ENCODE results near the gene MAPT.

MAPT gene

GRCh38 chr17:46003907-46004748 is 109.8 kb downstream of the MAPT start:
- TF ChIP-seq TAF1 (IDR thresholded peaks at IDR 0.05; ENCODE audit: low read depth), result no peak
- TF ChIP-seq NFIC (IDR thresholded peaks at IDR 0.05), result peak; percentile 64

- TF ChIP-seq YY1 (IDR thresholded peaks at IDR 0.05; ENCODE audit: low read depth) (no peak), MAX (IDR thresholded peaks at IDR 0.05) (no peak), EGR1 (IDR thresholded peaks at IDR 0.05) (no peak), REST (IDR thresholded peaks at IDR 0.05; ENCODE audit: low read depth) (no peak), CREB1 (IDR thresholded peaks at IDR 0.05; ENCODE audit: low read depth) (no peak), NFIC (IDR thresholded peaks at IDR 0.05) (no peak), CEBPB (IDR thresholded peaks at IDR 0.05) (no peak), ZBTB7A (IDR thresholded peaks at IDR 0.05; ENCODE audit: low read depth) (no peak), USF1 (IDR thresholded peaks at IDR 0.05) (no peak), FOXM1 (IDR thresholded peaks at IDR 0.05; ENCODE audit: borderline replicate concordance, low read depth) (no peak), TCF12 (IDR thresholded peaks at IDR 0.05; ENCODE audit: low read depth) (no peak), TEAD4 (IDR thresholded peaks at IDR 0.05) (no peak), RAD21 (IDR thresholded peaks at IDR 0.05; ENCODE audit: low read depth) (no peak), EP300 (IDR thresholded peaks at IDR 0.05; ENCODE audit: borderline replicate concordance) (no peak), TAF1 (IDR thresholded peaks at IDR 0.05; ENCODE audit: low read depth) (no peak)
Measured at GRCh38 chr17:46007461-46007965, 113.2 kb downstream of the MAPT start.

- TF ChIP-seq TAF1 (IDR thresholded peaks at IDR 0.05; ENCODE audit: low read depth), result no peak
- no peak for TF ChIP-seq CEBPB (IDR thresholded peaks at IDR 0.05)
- TF ChIP-seq CREB1 (IDR thresholded peaks at IDR 0.05; ENCODE audit: low read depth), result no peak
- TF ChIP-seq YY1 (IDR thresholded peaks at IDR 0.05; ENCODE audit: low read depth), result no peak
- TF ChIP-seq FOXM1 (IDR thresholded peaks at IDR 0.05; ENCODE audit: borderline replicate concordance, low read depth), result no peak
- TF ChIP-seq TCF12 (IDR thresholded peaks at IDR 0.05; ENCODE audit: low read depth), result no peak
Measured at GRCh38 chr17:46008591-46008990, 114.2 kb downstream of the MAPT start.

GRCh38 chr17:46009681-46010596 is 115.6 kb downstream of the MAPT start:
- TF ChIP-seq TAF1 (IDR thresholded peaks at IDR 0.05; ENCODE audit: low read depth) (no peak), ZBTB7A (IDR thresholded peaks at IDR 0.05; ENCODE audit: low read depth) (no peak), YY1 (IDR thresholded peaks at IDR 0.05; ENCODE audit: low read depth) (no peak), CEBPB (IDR thresholded peaks at IDR 0.05) (no peak), TCF12 (IDR thresholded peaks at IDR 0.05; ENCODE audit: low read depth) (no peak), FOXM1 (IDR thresholded peaks at IDR 0.05; ENCODE audit: borderline replicate concordance, low read depth) (no peak), EP300 (IDR thresholded peaks at IDR 0.05; ENCODE audit: borderline replicate concordance) (no peak), USF1 (IDR thresholded peaks at IDR 0.05) (no peak), RAD21 (IDR thresholded peaks at IDR 0.05; ENCODE audit: low read depth) (no peak), EGR1 (IDR thresholded peaks at IDR 0.05) (no peak), TEAD4 (IDR thresholded peaks at IDR 0.05) (no peak), CREB1 (IDR thresholded peaks at IDR 0.05; ENCODE audit: low read depth) (no peak)

GRCh38 chr17:46010597-46011186 is 116.3 kb downstream of the MAPT start:
- TF ChIP-seq MAX (IDR thresholded peaks at IDR 0.05) (no peak), CEBPB (IDR thresholded peaks at IDR 0.05) (no peak), TAF1 (IDR thresholded peaks at IDR 0.05; ENCODE audit: low read depth) (no peak), REST (IDR thresholded peaks at IDR 0.05; ENCODE audit: low read depth) (no peak), RAD21 (IDR thresholded peaks at IDR 0.05; ENCODE audit: low read depth) (no peak), TCF12 (IDR thresholded peaks at IDR 0.05; ENCODE audit: low read depth) (no peak), EGR1 (IDR thresholded peaks at IDR 0.05) (no peak), YY1 (IDR thresholded peaks at IDR 0.05; ENCODE audit: low read depth) (no peak), CREB1 (IDR thresholded peaks at IDR 0.05; ENCODE audit: low read depth) (no peak), TEAD4 (IDR thresholded peaks at IDR 0.05) (no peak), FOXM1 (IDR thresholded peaks at IDR 0.05; ENCODE audit: borderline replicate concordance, low read depth) (no peak)

Data from Ishikawa (cell line).